NOMO-1 treated with DMSO at 0.1 percent for 48 hours (cell line): Measurements from ENCODE around the gene EIF1.
"Not testable (repeated sequence)": the region's sequence is repeated elsewhere in the genome, so short reads cannot be mapped to it uniquely, and the experiment has no call there.

Source experiments
- DNase-seq: peaks from one replicate; lab custom pipeline; 2025; ENCODE audit not compliant: unreplicated experiment; lab: John Stamatoyannopoulos, UW

The EIF1 gene

DNA sequence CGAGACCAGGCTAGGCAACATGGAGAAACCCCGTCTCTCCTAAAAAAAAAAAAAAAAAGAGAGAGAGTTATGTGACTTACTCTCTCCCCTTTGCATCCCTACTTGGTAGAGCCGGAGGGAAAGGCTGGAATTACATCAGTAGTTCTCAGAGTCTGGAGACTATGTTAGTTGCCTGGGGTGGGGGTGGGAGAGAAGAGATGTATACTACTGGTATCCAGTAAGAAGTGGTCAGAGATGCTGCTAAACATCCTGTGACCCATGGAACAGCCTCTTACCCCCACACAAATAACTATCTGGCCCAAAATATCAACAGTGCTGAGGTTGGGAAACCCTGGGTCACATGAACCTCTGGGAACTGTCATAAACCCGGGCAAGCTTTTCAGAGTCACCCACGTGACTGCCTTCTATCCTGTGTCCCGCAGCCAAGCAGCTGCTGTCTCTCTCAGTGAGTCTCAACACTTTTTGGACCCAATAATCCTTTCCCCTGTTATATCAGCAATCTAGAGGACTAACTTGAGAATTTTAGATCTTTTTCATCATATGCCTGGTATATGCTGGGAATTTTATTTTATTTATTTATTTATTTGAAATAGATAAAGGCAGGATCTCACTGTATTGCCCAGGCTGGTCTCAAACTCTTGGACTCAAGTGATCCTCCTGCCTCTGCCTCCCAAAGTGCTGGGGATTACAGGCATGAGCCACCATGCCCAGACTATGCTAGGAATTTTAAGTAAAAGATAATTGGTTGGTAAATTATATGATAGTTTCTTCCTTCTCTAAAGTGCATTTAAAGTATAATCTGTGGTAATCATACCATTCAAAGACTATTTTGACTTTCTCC is 8.7 kb downstream of the EIF1 start:
- DNase-seq: peak; percentile 72

DNA sequence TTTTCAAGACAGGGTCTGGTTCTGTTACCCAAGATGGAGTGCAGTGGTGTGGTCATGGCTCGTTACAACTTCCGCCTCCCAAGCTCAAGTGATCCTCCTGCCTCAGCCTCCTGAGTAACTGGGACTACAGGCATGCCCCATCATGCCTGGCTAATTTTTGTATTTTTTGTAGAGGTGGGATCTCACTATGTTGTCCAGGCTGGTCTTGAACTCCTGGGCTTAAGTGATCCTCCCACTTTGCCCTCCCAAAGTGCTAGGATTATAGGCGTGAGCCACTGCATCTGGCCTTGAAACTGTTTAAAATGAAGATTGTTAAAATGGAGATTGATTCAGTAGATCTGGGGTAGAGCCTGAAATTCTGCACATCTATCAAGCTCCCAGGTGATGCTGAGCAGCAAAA is 12.2 kb downstream of the EIF1 start:
- not testable (repeated sequence) for DNase-seq

DNA sequence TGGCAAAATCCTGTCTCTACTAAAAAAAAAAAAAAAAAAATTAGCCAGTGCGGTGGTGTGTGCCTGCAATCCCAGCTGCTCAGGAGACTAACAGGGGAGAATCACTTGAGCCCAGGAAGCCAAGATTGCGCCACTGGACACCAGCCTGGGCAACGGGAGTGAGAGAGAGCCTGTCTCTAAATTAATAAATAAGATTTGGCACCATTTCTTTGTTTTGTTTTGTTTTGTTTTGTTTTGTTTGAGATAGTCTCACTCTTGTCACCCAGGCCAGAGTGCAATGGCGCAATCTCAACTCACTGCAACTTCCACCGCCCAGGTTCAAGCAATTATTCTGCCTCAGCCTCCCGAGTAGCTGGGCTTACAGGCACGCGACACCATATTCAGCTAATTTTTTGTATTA is 14.0 kb downstream of the EIF1 start:
- DNase-seq: no peak

DNA sequence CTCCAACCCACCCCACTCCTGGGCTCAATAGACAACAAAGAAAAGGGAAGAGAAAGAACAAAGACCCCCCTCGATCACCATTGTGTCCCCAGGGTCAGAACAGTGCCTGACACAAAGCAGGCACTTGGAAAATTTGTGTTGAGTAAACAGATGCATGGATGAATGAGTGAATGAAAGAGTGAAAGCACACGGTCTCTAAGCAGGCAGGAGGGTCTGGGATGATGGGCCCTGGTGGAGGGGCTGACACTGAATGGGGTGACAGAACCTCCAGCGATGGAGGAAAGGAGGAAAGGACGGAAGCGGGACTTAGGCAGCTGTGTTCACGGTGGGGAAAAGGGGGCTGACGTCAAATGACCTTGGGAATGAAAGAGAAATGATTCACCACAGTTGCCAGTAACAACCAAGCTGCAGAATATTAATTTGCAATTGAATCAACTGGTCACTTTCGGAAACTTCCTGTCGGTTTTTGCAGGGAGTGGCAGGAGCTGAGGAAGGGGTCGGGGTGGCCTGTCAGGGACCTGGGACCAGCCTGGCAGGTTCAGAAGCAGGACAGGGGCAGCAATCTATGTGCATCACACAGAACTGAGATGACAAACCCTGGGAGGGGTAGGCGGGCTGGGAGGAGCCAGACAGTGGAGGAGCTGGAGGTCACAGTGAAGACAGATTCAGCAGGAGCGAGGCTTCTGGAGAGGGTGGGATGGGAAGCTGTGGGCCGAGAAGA is 16.7 kb downstream of the EIF1 start:
- DNase-seq: no peak

DNA sequence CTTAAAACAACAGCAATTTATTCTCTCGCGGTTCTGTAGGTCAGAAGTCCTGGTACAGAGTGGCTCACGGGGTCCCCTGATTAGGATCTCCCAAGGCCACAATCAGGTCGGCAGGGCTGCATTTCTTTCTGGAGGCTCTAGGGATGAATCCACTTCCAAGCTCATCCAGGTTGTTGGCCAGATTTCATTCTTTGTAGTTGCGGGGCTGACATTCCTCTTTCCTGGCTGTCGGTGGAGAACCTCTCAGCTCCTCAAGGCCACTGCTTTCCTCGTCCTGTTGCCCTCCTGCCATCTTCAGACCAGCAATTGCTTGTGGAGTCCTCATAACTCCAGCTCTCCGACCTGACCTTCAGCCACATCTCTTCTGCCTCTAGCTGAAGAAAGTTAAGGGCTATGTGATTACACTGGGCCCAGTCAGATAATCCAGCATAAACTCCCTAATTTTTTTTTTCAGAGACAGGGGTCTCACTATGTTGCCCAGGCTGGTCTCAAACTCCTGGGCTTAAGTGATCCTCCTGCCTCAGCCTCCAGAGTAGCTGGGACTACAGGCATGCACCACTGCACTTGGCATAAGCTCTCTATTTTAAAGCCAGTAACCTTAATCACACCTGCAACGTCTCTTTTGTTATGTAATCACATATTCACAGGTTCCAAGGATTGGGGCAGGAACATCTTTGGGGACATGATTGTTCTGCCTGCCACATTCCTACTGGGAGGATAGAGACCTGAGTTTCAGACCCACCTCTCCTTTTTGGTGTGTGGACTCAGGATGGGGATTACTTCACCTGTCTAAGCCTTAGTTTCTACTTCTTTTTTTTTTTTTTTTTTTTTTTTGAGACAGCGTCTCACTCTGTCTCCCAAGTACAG is 19.4 kb downstream of the EIF1 start:
- DNase-seq: no peak

DNA sequence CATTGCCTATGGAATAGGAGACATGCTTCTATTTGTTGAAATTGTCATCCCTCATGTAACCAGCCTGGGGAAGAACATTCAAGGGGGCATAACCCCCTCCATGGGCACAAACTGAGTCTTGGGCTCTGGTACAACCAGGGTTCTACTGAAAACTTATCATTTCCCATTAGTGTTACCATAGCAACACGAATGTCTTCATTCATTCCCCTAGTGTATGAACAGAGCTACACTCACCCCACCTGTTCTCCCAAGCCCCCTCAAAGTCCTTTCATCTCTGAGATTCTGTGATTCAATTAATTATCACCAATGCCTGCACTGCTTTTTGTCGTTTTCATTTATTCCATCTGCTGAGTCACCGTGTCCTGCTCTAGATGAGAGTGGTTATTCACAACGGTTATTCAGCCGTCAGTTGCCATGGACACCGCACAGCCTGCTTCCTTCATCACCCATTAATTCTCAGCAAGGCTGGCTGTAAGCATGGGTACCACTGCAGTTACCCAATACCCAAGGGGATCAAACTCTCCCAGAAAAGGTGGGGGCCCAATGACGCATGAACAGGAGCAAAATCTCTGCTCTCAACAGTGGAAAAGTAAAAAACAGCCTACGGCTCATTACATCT is 21.9 kb downstream of the EIF1 start:
- no peak for DNase-seq

DNA sequence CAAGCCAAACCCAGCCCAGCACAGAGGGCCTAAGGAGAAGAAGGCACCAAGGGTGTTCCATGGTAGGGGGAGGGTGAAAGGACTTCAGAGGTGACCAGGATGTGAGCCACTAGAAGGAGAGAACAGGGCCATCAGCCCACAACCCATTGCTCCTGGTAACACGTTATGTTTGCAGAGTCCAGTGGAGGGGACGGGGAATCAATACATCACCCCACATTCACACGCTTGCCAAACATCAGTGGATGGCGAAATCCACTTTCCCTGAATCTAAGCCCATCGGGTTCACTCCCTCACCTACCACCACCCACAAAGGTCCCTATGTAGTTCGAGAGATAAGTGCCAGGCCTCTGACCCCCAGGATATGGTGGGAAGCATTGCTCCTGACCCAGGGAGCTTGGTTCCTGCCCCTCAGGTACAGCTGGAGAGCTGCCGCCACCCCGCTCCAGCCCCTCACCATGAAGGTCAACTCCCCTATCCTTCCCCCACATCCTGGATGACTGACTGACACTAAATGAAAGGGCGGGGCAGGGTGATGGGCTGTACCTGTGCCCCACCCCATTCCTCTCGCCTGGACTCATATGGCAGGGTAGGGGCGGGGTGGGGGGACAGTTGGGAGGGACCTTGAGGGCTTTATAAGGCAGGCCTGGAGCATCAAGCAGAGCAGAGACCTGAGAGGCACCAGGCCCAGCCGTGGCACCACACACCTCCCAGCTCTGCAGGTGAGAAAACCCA is 23.1 kb downstream of the EIF1 start, which contains the start of gene GAST:
Gene GAST, plus strand, starts transcription at position 663 of the 732 bp plus-strand sequence. CDS start 3,106 bp downstream, outside the sequence.
- no peak for DNase-seq

DNA sequence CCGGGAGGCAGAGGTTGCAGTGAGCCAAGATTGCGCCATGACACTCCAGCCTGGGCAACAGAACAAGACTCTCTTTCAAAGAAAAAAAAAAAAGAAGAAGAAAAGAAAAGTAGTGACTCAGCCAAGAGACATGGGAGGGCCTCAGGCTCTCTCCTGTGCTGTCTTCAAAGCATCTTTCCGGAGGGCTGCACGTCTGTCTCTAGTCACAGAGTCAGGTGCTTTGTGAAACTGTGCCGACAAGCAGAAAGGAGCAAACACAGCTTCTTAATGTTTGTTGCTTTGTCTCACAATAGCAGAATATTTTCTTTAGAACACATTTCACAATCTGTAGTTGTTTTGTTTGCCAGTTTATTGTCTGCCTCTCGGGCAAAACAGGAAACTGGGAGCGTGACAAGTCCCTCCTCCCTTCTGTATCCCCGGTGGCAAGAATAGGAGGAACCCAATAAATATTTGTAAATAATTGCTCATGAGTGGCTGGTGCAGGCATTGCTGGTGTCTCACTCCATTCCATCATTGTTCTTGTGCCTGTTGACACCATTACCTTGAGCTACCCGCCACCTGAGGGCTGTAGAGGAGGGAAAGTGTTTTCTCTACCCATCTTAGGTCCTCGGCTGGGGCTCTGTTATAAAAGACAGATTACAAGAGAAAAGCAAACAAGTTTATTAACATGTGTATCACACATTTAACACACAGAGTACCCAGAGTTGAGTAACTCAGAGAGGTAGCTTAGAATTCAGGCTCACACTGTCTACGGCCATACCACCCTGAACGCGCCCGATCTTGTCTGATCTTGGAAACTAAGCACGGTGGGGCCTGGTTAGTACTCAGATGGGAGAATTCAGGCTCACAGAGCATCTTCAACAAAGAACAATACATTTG is 29.0 kb downstream of the EIF1 start:
- DNase-seq: peak; percentile 58

DNA sequence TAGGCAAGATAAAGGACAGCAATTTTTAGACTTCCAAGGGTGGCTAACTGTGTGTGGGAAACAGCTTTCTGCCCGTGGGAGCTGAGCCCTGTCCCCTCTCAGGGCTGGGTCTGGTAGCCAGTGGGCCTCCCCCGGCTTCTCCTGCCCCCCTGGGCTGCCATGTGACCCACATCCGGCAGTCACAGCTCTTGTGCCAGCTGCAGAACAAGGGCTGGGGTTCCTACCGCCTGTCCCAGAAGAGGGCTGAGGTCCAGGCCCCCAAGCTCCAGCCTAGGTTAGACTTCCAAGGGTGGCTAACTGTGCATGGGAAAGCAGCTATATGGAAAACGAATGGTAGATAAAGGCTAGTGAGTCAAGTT is 29.6 kb downstream of the EIF1 start:
- DNase-seq: no peak

DNA sequence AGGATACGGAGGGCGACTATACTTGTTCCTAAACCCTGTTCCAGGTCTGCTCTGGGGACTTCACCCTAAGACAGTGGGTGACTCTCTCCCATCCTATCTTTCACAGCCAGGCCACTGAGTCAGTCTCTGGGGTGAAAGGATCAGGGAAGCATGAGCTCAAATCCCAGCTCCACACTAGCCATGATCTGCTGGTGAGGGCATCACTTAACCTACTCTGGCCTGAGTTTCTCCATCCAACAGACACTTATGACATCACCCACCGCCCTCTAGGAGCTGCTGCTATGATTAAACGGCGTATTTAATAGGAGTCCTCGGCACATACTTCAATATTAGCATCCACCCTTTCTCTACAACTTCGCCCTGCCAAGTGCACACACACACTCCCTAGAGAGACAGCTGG is 33.5 kb downstream of the EIF1 start:
- DNase-seq: no peak

DNA sequence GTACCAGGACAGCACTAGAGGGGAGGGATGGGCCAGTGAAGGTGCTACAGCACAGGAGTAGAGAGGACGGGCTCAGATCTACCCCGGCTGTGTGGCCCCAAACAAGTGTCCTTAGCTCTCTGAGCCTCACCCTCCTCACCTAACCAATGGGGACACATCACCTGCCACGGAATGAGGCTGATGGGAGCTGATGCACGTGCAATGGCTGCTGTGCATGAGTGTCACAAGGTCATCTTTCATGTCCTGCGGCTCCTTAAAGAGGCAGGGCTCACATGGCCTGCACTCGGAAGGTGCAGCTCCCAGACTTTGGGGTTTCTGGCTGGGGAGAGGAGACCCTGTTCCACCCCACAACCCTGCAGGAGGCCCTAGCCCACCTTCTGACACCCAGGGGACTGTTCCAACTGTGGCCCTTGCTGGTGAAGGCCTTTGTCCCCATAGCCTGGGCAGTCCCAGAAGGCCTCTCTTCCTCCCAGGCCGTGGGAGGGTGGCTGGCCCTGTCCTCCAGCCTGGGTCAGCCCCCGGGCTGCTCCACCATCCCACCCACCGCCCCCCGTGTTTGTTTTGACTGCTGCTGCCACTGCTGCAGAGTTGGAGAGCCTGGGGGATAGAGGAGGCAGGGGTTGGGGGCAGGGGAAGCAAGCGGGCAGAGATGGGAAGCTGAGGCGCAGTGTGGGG is 35.3 kb downstream of the EIF1 start:
- DNase-seq: no peak

DNA sequence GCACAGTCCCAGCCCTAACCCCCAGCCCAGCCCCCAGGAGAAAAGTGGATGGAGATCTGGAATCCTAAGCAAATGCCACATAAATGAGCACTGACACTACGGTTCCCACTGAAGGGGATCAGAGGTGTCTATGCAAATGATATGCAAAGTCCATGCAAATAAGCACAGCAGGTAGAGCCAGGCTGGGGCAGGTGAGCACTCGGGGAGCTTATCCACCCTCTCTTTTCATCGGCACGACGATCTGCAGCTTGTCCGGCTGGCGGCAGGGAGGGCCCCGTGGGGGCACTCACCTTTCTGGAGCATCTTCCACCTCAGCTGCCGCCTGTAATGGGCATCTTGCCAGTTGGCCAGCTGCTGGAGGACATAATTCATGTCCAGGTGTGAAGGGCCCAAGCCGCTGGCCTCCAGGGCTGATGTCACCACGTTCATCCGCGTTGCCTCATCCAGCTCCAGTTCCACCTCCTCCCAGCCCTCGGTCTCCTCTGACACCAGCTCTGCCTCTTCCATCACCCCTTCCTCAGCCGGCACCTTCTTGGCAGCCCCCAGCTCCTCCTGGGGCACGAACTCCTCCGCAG is 35.9 kb downstream of the EIF1 start:
- no peak for DNase-seq

DNA sequence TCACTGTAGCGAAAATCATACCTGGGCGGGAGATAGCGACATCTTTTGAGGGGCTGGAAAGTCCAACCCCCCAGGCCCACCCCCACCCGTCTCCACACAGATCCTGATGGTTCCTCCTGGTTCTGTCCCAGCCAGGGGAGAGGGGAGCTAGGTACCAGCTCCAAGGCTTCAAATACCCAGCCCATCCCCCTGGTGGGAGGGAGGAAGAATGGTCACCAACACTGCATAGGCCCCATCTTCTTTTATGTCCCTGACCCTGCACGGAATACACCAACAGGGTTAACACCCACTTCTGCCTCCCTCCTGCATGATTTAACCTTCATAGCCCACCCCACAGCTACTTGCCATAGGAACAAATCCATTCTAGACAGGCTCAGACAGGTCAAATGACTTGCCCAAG is 36.4 kb downstream of the EIF1 start:
- no peak for DNase-seq

DNA sequence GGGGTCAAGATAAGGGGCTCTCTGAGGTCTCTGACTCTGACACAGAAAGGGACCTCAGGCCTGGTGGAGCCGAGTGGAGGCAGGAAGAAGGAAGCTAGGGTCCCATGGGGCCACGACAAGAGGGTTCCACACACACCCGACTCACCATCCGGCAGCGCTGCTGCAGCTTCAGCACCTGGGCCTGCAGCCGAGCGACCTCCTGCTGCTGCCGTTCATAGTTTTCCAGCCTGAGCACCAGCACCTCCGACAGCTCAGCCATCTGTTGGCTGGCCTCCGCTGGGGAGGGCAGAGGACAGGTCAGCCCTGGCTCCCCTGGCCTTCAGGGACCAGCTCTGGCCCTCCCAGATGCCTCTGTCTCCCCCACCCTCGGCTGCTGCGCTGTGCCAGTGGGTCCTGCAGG is 39.4 kb downstream of the EIF1 start:
- no peak for DNase-seq

DNA sequence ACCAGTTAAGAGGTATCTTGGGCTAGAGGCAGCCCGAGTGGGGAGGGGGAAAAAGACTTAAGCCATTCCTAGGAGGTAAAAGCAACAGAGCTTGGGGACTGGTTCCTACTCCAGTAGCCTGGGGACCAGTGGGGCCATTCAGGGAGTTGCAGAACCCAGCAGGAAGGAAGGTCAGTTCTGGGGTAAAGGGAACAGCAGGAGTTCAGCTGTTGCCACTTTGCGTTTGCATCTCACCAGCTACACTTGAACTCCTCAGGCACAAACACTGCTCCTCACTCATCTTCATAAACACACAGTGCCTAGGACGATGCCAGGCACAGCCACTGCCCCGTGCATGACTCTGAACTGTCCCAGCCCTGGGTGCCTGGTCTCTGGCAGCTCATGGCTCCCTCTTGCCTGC is 41.8 kb downstream of the EIF1 start:
- no peak for DNase-seq

DNA sequence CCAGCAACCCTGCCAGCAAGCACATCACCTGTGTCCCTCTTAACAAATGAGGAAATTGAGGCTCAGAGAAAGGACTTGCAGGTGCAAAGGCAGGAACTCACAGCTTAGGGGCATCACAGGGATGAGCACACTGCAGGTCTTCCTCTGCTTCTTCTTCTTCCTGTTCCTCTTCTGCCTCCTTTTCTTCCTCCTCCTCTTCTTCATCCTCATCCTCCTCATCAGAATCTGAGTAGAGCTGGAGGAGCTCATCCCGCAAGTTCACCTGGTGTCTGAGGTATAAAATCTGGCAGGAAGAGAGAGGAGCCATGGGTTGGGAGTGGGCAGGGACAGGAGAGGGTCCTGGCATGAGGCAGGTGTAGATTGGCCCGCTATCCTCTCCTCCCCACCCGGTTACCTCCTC is 43.2 kb downstream of the EIF1 start:
- DNase-seq: no peak

DNA sequence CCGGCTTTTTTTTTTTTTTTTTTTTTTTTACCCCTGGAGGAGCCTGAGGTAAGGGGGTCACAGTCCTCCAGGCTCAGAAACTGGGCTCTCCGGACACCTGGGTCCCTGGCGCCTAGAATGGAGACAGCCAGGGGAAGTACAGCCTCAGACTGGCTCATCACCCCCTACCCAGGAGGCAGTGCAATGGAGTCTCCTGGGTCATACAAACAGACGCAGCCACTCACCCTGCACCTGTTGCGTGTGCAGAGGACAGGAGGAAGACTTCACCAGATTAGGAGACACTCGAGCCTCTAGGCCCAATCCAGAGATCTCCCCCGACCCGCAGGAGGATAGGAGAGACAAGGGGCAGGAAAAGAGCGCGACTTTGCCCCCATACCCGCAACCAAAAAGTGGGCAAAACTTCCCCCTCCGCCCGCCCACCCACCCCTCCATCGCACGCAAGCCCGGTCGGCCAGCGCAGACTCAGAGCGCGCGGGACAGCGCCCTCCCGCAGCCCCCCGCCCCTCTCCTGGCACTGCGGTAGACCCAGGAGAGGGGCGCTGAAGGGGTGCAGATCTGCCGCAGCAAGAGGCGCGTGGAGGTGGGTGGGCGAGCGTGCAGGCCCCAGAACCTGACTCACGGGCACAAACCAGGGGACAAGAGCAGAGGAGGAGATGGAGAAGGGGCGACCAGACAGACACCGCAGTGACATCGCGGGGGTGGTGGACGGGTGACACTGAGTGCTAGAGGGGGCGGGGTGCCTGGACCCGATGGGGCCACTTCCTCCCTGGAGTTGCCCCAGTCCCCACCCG is 44.9 kb downstream of the EIF1 start:
- no peak for DNase-seq
